Measurements from ENCODE around the gene RAPGEF6.

RAPGEF6 gene

DNA sequence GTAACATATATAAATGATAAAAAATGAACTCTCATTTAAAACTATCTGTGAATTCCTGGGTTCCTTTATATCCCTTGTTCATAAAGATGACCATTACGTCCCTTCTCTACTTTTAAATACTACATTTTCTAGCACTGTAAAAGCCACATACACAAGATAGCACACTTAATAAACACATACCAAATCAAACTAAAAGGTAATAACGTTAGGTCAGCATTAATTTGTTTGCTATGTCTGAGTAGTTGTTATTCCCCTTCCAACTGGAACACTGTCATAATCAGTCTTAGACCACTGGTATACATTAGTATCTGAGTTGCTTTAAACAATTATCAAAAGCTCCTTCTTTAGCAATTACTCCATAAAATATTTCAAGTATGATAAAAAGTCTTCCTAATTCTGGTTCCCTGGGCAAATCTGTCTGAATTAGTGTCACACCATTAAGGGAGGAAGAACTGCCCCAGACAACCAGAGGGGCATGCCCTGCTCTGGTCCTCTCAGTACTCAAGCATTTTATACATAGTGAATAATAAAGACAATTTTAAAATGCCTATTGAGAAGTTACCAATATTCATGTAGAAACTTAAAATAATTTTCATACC, 98.1 kb downstream of the RAPGEF6 start:
- no peak for DNase-seq

DNA sequence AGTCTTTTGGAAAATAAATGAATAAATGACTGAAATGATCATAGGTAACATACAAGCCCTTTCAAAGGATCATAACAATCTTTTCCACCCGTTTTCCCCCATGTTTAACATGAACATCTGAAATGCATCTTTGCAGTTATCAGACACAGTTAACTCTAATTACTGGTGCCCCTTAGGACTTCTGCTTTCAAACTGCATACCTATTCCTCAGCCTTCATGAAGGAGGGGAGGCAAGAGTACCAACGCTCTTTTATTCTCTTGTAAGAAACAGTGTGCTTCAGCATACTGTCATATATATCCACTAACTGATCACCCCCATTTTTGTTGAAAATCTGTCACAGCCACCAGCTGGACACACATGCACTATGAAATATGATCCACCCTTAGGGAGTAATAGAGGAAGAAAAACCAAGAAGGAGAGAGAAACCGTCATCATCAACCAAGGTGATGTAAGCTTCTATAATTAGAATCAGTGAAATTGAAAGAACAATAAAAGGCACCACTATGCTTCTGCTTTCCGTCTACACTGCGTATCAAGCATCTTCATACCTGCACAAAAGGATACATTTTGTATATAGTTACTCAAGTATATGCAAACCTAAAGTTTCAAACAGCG, 98.7 kb downstream of the RAPGEF6 start:
- peak; percentile 16 for DNase-seq

DNA sequence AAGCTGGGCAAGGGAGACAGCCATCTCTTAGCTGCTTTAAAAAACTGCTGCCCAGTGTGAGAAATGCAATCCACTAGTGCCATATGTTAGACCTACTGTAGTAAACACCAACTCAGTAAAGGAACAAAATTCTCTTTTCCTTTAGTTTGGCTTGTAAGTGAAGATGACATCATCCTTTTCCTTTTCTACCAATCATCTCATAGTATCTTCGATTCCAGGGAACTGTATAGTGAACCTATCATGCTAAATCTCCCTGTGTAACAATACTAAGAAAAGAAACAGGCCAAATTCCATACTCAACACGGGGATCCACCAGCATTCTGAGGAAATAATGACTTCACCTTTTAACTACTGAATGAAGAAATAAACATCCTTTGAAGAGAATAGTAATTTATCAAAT, 100.1 kb downstream of the RAPGEF6 start:
- no peak for DNase-seq

DNA sequence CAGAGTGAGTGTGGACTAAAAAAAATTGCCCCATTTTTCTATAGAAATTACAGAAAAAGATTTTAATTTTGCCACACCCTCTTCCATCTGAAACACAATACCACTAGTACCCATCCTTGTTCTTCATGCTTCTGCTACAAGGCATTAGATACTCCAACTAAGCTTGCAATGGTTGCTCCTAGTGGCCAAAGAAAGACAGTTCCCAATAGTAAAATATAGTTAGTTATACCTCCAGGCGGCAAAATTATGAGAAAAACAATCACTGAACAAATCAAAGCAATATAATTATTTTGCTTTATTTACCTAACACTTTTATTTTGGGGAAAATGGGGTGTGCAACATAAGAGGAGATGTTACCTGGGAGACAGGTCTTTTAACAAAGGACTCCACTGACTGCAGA, 101.2 kb downstream of the RAPGEF6 start:
- DNase-seq: no peak

DNA sequence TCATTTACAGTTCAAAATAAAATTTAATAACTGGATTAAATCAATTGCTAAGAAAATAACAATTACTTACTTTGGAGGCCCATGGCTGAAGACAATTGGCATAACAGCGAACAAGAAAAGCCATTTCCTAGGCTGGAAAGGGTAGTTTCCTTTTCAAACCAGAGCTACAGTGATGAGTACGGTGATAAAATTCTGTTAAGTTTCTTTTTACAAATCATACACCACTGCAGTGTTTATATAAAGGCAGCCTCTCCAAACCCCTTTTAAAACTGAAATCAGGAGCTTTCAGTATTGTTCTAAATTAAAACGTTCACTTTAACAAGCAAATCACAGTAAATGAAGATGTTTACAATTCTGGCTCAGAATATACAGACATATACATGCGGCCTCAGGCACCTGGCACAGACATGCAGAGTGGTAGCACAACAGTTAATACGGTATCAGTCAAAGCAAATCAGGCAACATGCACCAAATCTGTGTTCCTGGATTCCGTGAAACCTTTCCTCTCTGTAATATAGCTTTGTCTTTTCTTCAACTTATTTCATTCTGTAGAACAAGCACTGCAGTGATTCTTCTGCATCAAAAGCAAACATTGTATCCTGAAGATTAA, 102.9 kb downstream of the RAPGEF6 start:
- no peak for DNase-seq

DNA sequence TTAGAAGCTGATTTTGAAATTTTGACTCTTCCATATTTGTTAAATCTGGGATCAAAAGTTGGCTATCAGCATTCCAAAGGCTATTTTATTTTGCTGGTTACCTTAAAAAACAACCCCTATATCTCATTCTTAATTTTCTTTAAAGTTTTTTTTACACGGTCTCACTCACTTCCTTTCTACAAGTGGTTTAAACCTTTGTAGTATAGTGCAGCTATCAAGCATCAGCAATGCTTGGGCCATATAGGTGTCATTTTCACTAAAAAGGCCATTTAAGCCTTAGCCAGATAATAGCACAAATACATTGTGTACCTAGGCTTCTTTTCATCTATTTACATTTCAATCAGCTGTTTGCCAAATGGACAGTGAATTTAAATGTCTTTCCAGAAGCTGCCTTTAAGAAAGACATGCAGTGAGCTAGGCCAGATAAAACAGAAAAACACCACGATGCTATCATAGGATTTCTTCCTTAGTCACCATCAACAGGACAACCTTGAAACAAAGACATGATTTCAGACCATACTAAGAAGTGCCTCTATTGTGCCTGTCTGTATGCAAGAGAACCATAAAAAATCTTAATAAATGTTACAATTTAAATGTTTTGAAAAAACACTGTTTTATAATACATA, 104.2 kb downstream of the RAPGEF6 start:
- no peak for DNase-seq

DNA sequence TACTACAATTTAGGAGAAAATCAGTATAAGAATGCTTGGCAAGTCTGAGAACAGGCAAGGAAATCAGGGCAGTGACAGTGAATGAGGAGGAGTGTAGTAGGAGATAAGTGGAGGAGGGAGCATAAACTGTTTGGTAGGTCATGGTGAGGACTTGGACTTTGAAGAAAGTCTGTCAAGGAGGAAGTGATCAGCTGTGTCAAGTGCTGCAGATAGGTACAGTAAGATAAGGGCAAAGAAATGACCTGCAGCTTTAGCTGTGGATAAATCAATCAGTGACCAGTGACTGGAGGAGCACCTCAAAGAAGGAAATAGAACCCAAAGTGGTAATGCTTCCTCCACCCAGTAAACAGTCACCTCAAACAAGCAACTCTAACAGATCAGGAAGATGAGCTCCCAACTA, 106.3 kb downstream of the RAPGEF6 start:
- no peak for DNase-seq

DNA sequence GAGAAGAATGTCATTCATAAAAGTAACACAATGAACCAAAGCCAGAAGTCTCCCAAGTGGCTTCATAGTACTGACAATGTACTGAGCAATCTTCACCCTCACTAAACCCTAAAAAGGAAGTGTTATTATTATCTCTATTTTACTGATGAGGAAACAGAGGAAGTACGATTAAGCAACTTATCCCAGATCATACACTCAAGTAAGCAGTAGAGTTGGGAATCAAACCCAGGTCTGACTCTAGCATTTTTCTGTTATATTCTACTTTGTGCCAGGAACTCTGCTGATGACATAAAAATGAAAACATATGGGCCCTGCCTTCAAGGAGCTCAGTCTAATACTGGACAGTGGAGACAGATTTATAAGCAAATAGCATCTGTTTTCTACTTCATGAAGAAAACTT, 109.2 kb downstream of the RAPGEF6 start:
- DNase-seq: no peak

DNA sequence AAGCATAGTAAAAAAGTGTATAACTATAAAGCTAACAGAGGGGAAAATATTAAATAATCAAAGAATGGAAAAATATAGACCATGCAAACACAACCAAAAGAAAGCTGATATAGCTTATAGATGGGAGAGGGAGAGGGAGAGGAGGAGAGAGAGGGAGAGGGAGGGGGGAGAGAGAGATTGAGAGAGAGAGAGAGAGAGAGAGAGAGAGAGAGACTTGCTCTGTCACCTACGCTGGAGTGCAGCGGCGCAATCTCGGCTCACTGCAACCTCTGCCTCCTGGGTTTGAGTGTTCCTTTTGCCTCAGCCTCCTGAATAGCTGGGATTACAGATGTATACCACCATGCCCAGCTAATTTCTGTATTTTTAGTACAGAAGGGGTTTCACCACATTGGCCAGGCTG, 110.6 kb downstream of the RAPGEF6 start:
- DNase-seq: no peak

DNA sequence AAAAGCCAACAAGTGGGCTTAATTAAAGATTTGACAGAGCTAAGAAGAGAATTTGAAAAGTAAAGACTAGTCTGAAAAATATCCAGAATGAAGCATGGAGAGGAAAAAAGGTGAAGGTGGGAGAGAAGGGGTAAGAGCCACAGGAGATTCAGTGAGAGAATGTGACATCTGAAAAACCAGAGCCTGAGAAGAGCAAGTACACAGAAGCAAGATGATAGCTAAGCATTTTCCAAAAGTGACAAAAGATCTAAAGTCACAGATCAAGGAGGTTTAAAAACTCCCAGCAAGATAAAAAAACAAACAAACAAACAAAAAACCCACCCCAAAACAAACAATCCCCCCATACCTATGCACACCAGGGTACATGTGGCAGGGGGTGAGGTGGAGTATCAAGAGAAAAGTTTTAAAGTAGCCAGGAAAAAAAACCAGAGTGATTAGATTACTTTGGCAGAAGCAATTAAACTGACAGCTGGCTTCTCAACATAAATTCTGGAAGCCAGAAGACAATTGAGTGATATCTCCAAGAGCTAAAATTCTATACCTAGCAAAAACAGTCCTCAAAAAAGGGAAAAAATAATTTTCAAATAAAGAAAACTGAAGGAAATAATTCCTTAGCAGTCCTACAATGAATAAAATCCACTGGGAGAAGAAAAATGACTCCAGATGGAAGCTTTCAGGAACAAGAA, 111.4 kb downstream of the RAPGEF6 start:
- DNase-seq: no peak

DNA sequence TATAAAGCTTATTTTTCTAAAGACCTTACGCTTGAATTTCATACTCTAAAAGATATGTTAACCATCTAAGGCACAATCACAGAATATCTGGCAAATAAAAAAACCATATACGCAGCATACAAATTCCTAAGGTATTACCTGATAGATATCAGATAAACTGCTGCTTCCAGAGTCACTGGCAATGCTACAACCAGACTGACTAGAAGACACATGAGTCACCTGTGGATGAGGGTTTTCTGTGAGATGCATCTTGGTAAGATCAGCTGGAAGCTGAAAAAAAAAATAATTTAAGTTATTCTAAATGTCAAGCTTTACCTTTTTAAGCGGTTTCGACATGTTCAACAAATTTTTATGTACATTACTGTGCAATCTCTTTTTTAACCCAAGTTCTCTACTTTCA, 113.8 kb downstream of the RAPGEF6 start:
- no peak for DNase-seq

DNA sequence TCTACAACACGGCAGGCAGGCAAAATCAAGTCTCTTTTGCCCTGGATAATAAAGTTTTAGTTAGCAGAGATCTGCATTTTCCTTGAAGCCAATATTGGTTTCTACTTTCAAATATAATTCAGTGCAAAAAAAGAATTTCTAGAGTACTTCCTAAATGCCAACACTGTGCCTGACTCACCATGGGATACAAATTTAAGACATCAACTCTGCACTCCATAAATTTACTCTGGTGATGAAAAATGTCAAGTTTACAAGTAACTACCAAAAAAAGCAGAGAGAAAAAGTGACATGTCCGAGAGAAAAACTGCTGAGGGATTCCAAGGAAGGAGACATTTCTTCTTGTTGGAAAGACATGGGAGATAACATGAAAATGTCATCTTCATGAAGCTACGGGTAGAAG, 119.7 kb downstream of the RAPGEF6 start:
- DNase-seq: no peak

DNA sequence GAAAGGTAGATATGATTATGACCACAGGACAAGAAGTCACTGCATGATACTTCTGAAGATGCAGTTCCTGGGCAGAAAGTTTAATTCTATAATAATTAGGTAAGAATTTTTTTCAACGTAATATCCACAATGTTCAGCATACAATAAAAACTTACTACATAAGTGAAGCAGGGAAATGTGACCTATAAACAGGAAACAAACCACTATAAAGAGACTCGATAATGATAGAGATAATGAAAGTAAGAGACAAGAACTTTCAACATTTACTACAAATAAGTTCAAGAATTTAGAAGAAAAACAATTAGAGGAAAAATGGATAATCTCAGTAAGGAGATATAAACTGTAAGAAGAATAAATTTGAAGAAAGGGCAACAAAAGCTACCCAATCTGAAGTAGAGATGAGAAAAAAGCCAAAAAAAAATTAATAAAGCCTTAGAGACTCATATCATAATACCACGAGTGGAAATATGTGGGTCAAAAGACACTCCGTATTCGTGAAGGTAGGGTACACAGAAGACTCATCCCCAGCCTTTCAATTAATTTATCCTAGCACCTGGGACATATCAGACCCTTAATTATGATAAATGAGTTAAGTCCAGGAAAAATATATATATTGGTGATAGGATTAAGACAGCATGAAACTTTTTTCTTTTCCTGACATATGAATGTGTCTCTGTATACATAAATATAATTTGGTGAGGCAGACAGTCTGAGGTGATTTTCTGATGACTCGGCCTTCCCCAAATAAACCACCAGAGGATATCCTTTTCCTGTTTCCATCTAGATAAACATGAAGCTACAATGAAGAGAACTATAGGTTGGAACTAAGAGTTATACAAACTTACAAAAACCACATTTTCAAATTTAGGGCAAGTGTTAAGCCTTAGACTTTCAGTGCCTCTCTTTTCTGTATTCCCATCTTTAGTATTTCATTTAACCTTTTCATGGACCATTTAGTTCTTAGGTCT, 120.4 kb downstream of the RAPGEF6 start:
- no peak for DNase-seq

DNA sequence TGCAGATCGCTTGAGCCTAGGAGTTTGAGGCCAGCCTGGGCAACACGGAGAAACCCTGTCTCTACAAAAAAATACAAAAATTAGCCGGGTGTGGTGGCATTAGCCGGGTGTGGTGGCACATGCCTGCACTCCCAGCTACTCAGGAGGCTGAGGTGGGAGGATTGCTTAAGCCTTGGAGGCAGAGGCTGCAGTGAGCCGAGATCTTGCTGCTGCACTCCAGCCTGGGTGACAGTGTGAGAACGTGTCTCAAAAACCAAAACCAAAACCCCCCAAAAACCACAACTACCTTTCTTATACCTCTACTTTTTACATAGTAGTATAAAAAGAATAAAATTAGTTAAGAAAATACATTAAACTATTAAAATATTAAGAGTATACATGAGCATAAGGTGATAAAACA, 121.2 kb downstream of the RAPGEF6 start:
- DNase-seq: no peak

DNA sequence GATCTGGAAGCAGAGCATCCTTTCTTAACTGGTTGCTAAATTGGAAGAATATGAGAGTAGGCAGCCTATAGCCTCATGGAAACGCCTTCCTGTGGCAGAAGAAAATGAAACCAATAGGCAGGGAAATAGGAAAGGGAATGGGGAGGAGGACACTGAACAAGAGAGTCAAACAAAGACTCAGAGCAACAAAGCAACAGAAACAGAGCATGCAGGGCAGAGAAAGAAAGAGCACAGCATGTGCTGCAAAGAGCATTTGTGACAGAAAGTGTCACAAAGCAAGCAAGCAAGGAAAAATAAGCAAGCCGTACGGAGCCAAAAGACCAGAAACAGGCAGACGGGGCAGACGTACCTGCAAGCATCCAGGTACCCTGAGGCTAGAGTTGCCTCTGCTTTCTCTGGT, 123.1 kb downstream of the RAPGEF6 start:
- DNase-seq: no peak

DNA sequence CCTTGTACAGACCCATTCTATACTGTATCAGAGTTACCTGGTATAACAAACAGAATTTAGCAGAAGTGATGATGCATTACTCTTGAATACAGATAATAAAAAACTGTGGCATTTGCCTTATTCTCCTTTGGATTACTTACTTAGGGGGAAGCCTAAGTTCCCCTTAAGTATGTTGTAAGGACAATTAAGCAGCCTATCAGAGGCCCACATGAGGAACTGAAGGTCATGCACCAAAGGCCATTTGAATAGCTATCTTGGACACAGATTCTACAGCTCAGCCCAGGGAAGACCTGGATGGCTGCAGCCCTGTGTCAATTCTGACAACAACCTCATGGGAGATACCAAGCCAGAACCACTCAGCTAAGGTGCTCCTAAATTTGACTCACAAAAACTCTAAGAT, 125.2 kb downstream of the RAPGEF6 start:
- DNase-seq: no peak

DNA sequence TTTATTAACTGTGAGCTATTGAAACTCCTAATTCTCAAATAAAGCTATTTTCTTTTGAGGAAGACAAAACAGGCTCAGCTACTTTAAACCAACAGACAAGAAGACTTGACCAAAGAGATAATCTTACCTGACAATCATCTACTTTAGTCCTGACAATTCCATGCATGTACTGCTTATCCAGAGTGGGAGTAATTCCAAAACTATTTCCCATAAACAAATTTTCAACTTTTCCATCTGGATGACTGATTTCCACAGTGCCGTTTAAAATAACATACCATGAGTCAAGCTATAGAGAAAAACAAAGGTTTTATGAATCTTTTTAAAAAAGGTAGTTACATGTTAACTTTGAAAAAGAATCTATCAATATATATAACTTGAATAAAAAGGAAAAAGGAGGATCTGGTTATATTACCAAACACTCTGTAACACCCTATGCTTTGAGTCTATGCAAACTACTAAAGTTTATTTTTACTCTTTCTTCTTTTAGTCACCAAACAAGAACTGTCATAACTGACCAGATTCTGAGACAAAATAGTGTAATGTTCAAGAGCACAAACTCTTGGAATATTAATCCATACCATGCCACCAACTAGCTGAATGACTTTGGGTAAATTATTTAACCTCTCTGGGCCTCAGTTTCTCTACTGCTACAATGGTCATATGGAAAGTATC, 129.7 kb downstream of the RAPGEF6 start:
- DNase-seq: no peak

DNA sequence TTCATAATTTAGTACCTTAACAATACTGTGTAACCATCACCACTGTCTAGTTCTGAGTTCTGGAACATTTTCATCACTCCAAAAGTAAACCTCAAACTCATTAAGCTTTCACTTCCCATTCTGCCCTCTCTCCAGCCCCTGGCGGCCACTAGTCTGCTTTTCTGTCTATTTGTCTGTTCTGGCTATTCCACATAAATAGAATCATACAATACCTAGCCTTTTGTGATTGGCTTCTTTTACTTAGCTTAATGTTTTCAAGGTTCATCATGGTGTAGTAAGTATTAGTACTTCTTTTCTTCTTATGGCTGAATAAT, 138.7 kb downstream of the RAPGEF6 start:
- peak; percentile 8 for DNase-seq

DNA sequence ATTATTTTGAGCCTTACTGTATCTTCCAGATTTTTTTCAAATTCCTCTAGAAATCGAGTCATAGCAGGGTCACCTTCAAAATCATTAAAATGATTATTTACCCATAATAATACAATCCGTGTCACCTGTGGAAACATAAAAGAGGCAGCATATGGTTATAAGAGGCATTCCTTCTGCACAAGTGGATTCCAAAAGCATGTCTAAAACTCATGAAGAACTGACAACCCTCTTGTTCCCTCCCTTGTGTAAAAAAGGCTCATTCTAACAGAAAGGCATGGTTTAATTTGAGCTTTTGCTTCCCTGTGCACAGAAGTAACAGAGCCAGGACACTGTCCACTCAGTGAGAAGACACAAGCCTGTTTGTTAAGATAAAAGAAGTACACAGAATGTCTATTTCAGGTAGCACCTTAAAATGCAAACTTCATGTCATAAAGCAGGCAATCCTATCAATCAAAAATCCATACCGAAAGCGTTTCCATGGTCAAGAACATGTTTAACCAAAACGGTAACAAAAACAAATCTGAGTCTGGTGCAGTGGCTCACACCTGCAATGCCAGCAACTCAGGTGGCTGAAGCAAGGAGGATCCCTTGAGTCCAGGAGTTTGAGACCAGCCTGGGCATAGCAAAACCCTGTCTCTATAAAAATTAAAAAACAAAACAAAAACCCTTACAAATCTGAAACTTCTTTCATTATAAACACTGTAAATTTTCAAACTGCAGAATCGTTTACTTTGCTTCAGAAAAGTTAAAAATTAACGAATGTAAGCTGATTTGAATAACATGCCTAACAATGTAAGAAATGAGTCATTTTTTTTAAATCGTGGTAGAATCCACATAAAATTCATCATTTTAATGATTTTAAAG, 139.3 kb downstream of the RAPGEF6 start:
- no peak for DNase-seq

DNA sequence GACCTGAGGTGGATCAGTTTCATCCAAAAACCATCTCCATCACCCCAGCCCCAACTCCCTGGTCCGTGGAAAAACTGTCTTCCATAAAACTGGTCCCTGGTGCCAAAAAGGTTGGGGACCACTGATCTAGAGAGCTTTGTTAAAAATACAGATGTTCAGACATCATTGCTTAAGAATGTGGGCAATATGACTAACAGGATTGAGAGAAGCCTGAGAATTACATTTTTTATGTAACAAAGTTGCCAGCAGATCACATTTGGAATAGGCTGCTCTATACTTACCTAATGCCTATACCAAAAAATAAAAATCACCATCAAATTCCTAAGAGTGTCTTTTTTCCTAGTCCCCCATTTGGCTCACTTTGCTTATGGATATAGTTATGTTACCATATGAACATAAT, 143.3 kb downstream of the RAPGEF6 start:
- DNase-seq: no peak

DNA sequence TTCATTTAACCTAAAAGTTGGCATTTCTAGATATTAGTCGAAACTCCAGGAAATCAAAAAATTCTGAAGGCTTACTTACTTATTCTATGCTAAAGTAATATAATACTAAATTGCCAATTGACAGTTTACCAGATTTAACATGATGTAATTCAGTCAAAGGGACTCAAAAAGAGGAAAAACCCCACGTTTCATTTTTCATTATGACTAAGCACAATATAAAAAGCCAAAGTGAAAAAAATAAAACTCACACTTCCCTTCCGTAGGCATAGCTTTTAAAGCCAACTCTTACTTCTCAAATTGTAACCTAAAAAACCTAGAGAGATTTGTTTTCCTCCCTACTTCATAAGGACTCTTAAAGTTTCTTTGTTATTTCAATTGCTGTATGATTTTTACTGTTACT, 146.6 kb downstream of the RAPGEF6 start:
- DNase-seq: no peak
